HG03442 (cell line): ENCODE results near the gene CXXC4.

Source experiments
- ATAC-seq: cut with Tn5 transposase; IDR thresholded peaks from one replicate; pipeline ENCODE4 v1.9.1; 2021; ENCODE audit warnings: mild to moderate bottlenecking, moderate library complexity; ENCODE audit not compliant: unreplicated experiment

Gene CXXC4

GRCh38 chr4:104424475-104424941 is 70.2 kb downstream of the CXXC4 start:
- no peak for ATAC-seq

- no peak for ATAC-seq
These were observed 73.1 kb downstream of the CXXC4 start for GRCh38 chr4:104421566-104421965.

GRCh38 chr4:104420766-104421165 is 73.9 kb downstream of the CXXC4 start:
- ATAC-seq: no peak
